GM12801 (cell line): ENCODE measurements around the gene LYL1.

Experiments
- CTCF ChIP-seq: IDR thresholded peaks from one replicate; pipeline ENCODE4 v1.5.1; 2011; ENCODE audit warnings: control low read depth; ENCODE audit not compliant: insufficient read length; ENCODE audit errors: extremely low read depth

LYL1 gene

DNA sequence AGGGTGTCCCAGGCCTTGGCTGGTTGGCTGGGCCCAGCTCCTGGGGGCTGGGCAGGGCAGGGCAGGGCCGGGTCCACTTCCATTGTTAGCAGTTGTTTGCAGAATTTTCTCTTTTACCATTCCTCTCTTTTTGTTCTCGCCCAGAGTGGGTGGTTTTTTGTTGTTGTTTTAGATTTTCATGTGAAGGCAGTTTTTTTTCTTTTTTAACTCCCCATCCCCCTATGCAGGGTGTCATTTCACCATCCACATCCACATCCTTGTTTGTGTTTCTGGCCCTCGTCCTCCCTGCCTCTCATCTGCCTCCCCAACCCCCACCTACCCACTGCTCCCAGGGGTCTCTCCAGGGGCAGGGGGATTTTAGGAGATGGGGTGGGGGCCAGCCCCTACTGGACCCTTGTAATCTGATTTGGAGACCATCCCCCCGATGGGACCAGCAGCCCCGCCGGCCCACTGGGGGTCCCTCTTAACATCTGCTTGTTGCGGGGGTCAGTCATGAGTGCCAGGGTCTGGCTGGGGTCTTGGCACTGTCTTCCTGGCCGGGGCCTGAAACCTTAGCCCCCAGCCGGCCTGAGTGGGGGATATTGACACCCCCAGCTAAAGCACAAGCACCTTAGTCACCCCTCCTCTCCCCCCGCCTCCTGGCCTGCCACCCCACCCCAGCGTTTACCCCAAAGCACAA lies 37.1 kb upstream of the LYL1 start:
- no peak for TF ChIP-seq CTCF

GRCh38 chr19:13138916-13139198 lies 36.2 kb upstream of the LYL1 start:
- TF ChIP-seq CTCF, result no peak

- TF ChIP-seq CTCF, result no peak
Measured at GRCh38 chr19:13138171-13138915, 35.7 kb upstream of the LYL1 start.

- TF ChIP-seq CTCF, result no peak
Measured at GRCh38 chr19:13137290-13137794, 34.7 kb upstream of the LYL1 start.

DNA sequence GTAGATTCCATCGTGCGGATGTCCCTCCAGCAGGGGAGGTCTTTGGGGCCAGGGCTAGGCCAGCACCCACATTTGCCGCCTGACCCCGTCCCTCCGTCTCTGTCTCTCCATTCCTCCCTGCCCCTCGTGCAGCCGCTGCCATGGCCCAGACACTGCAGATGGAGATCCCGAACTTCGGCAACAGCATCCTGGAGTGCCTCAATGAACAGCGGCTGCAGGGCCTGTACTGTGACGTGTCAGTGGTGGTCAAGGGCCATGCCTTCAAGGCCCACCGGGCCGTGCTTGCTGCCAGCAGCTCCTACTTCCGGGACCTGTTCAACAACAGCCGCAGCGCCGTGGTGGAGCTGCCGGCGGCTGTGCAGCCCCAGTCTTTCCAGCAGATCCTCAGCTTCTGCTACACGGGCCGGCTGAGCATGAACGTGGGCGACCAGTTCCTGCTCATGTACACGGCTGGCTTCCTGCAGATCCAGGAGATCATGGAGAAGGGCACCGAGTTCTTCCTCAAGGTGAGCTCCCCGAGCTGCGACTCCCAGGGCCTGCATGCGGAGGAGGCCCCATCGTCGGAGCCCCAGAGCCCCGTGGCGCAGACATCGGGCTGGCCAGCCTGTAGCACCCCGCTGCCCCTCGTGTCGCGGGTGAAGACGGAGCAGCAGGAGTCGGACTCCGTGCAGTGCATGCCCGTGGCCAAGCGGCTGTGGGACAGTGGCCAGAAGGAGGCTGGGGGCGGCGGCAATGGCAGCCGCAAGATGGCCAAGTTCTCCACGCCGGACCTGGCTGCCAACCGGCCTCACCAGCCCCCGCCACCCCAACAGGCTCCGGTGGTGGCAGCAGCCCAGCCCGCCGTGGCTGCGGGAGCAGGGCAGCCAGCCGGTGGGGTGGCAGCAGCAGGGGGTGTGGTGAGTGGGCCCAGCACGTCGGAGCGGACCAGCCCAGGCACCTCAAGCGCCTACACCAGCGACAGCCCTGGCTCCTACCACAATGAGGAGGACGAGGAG lies 32.7 kb upstream of the LYL1 start:
- no peak for TF ChIP-seq CTCF

DNA sequence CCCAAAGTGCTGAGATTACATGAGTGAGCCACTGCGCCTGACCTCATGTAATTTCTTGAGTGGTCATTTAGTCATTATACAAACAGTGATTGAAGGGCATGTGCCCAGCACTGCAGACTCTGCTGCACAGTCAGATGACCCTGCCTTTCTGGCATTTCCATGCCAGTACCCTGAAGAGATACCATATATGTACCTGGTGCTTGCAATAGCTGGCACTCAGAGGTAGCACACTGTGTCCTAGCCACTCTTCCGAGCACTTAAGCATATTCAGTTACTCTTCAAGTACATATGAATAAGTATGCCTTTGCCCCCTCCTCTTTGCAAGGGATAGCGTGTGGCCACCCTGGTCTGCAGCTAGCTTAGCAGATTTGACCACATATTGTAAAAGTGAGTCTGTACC lies 32.0 kb upstream of the LYL1 start:
- TF ChIP-seq CTCF, result no peak
